ENCODE measurements around the gene ETV3. TPM values are rescaled to one million over a fixed set of nuclear protein-coding genes. Genes with fewer than 3 reads are reported as not detected.

The ETV3 gene
- total RNA-seq, 6 donors from 2014 or later: 14.7 to 34.8 (median 27.6) TPM

DNA sequence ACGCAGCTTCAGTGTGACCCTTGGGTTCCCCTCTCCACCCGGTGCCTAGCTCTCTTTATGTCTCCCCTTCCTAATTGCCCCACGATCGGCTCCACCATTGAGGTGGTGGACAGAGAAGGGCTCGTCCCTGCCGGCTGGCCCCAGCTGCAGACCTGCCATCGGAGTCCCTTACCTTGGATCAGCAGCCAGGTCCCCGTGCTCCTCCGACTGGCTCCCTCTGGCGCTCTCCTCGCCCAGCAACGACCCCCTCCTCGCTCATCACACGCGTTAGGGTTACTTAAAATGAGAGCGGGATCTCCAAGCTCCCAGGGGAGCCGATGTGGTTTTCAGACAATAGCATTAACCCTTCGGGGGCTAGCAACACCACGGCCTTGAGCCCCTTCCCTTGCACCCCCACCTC is 30.5 kb downstream of the ETV3 start:
- no peak for ATAC-seq (ENCODE audit: low FRiP score in 2 of 2)
- WGBS, 2 donors: 51 to 56% methylated on average over 16 to 19 of the region's 19 CpGs
- peak in 1 of 2 donors; percentile 59 for DNase-seq

DNA sequence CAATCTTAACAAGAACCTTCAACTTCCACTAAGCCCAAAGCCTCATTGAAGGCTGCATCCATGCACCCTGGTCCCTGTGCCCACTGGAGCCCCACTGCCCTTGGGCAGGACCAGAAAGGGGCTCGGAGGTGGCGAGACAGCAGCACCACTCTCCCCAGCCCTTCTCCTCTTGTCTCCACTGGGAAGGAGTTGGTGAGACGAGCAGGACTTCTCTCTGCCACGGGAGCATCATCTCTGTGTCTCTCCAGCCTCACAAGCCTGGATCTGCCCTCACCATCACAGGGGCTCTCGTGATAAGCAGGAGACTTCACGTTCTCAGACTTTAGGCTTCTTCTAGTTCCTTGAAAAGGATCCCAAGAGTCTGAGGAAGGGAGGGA is 31.4 kb downstream of the ETV3 start:
- peaks cover 0 to 7% (median 0%) of the 10 kb centered on the region in 4 donors for H3K27me3 ChIP-seq
- TF ChIP-seq, protein P1, sequence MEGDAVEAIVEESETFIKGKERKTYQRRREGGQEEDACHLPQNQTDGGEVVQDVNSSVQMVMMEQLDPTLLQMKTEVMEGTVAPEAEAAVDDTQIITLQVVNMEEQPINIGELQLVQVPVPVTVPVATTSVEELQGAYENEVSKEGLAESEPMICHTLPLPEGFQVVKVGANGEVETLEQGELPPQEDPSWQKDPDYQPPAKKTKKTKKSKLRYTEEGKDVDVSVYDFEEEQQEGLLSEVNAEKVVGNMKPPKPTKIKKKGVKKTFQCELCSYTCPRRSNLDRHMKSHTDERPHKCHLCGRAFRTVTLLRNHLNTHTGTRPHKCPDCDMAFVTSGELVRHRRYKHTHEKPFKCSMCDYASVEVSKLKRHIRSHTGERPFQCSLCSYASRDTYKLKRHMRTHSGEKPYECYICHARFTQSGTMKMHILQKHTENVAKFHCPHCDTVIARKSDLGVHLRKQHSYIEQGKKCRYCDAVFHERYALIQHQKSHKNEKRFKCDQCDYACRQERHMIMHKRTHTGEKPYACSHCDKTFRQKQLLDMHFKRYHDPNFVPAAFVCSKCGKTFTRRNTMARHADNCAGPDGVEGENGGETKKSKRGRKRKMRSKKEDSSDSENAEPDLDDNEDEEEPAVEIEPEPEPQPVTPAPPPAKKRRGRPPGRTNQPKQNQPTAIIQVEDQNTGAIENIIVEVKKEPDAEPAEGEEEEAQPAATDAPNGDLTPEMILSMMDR (IDR thresholded peaks at IDR 0.05): no peak
- TF ChIP-seq POLR2A (IDR thresholded peaks at IDR 0.05) (no peak), EP300 (IDR thresholded peaks at IDR 0.05) (no peak), POLR2AphosphoS5 (IDR thresholded peaks at IDR 0.05) (no peak)
- WGBS, 2 donors: 80 to 85% methylated on average over 5 to 6 of the region's 6 CpGs

More for the DNA sequence above, 30.5 kb downstream of the ETV3 start:
- H3K27me3 ChIP-seq: peaks cover 0 to 7% (median 0%) of the 10 kb centered on the region in 4 donors
- H3K36me3 ChIP-seq: no peaks in the 10 kb centered on the region
- peaks cover 0 to 3% (median 0%) of the 10 kb centered on the region in 4 donors for H3K4me1 ChIP-seq
- H3K4me3 ChIP-seq: no peak overlapping the region
- TF ChIP-seq EP300 (IDR thresholded peaks at IDR 0.05) (no peak), POLR2A (IDR thresholded peaks at IDR 0.05) (no peak), POLR2AphosphoS5 (IDR thresholded peaks at IDR 0.05) (no peak)
- TF ChIP-seq, protein P1 (IDR thresholded peaks at IDR 0.05): no peak
- H3K27ac ChIP-seq: no peak overlapping the region
- H3K9me3 ChIP-seq: no peaks in the 10 kb centered on the region

DNA sequence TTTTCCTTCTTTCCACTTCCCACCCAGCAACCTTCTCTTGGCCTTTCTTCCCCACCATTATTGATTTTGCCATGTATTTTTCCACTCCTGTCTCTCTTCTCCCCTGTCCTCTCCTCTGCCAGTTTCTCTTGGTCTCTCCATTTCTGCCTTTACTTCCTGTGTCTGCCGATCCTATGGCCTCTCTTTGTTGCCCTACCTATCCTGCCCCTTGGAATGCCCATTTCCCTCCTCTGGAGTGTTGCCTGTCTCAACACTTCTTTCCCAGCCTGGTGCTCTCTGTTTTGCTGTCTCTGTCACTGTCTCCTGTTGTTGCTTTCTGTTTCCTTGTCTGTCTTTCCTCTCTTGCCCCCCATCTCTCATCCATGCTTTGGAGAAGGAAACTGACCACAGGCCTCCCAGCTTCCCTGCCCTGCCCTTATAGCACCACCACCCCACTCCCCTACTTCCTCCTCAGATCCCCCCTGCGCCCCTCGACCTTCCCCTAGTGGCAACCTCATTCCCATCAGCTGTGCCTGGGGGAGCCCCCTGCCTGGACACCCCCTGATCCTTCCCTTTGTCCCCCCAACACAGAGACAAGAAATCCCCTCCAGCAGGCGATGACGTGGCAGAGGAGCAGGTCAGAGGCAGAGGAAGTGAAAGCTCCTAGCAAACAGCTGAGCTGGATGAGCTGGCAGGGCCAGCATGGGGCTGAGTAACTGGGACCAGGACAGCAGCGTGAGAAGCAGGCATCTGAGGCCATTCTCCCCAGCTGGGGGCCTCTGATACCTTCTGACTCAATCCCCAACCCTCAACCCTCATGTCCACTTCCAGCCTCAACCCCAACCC is 32.0 kb downstream of the ETV3 start:
- WGBS, 2 donors: 39% methylated on average over 5 to 6 of the region's 6 CpGs
- Histone ChIP-seq H3K4me1 (peaks cover 0 to 3% (median 0%) of the 10 kb centered on the region in 4 donors), H3K4me3 (no peak overlapping the region), H3K9me3 (no peaks in the 10 kb centered on the region), H3K27me3 (peaks cover 0 to 7% (median 0%) of the 10 kb centered on the region in 4 donors), H3K36me3 (no peaks in the 10 kb centered on the region), H3K27ac (peak overlapping the region in 1 of 4 donors; percentile 21)
- TF ChIP-seq POLR2A (IDR thresholded peaks at IDR 0.05): no peak
- TF ChIP-seq EP300 (IDR thresholded peaks at IDR 0.05): no peak
- TF ChIP-seq, protein P1 (IDR thresholded peaks at IDR 0.05): no peak
- no peak for TF ChIP-seq POLR2AphosphoS5 (IDR thresholded peaks at IDR 0.05)
- DNase-seq: peak in 1 of 2 donors; percentile 59
- peak in 1 of 2 donors; percentile 71 for ATAC-seq (ENCODE audit: low FRiP score in 2 of 2)

More for the DNA sequence above, 31.4 kb downstream of the ETV3 start:
- DNase-seq (no peak), ATAC-seq (ENCODE audit: low FRiP score in 2 of 2) (no peak)
- Histone ChIP-seq H3K4me3 (no peak overlapping the region), H3K36me3 (no peaks in the 10 kb centered on the region), H3K27ac (no peak overlapping the region), H3K4me1 (peaks cover 0 to 3% (median 0%) of the 10 kb centered on the region in 4 donors), H3K9me3 (no peaks in the 10 kb centered on the region)

DNA sequence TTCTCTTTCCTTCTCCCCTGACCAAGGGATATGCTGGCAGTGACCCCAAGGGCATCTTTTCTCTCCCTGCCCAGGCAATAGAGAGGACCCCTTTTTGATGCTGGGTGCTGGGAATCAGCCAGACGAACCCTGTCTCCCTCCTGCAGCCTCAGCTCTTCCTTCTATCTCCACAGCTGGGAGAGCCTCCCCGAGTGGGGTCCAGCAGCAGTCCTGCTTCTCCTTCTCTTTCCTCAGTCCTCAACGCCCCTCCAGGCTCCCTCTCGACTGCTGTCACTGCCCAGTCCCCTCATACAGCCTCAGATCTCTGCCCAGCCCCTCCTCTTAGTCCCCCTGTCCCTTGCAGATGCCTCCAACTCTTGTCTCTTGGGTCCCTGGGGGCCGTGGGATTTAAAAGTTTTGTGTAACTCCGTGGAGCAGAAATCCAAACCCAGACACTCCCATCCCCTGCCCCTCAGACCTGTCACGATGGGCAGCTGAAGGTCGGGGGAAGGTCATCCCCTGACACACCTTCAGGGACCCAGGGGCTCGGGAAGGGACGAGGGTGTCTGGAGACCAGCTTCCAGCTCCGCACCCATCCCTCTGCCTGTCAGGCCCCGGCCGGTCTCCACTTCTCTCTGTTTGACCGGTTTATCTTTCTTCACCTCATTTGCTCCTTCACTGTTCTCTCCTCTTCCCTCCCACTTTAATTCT is 32.8 kb downstream of the ETV3 start:
- no peak for ATAC-seq (ENCODE audit: low FRiP score in 2 of 2)
- peaks cover 0 to 3% (median 0%) of the 10 kb centered on the region in 4 donors for H3K4me1 ChIP-seq
- H3K27me3 ChIP-seq: peaks cover 0 to 7% (median 0%) of the 10 kb centered on the region in 4 donors
- no peaks in the 10 kb centered on the region for H3K36me3 ChIP-seq
- H3K27ac ChIP-seq: no peak overlapping the region
- no peak for DNase-seq
- 62 to 71% methylated on average over 14 of the region's 14 CpGs for WGBS, 2 donors
- H3K9me3 ChIP-seq: no peaks in the 10 kb centered on the region
- no peak for TF ChIP-seq POLR2A (IDR thresholded peaks at IDR 0.05)
- no peak for TF ChIP-seq EP300 (IDR thresholded peaks at IDR 0.05)
- no peak for TF ChIP-seq POLR2AphosphoS5 (IDR thresholded peaks at IDR 0.05)
- TF ChIP-seq, protein P1 (IDR thresholded peaks at IDR 0.05): no peak
- no peak overlapping the region for H3K4me3 ChIP-seq

Measured in upper lobe of left lung (tissue), 6 donors.